ENCODE results near the gene PBLD.

DNA sequence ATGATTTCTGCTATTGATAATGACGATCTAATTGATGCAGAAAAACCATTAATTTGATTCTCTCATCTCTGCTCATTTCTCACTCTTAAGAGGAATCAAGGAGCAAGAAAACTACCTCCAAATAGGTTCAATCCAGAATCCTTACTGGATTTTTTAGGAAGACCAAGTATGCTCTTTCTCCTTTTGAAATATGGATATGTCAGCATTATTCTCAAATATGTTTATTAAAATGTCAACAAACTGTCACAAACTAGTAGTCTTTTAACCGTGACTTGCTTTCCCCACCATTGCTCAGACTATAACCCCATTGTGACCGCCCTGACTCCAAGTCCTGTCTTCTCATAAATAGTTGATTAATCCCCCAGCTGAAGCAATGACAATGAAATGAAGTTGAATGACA lies 99.7 kb downstream of the PBLD start:
- TF ChIP-seq, protein P1, sequence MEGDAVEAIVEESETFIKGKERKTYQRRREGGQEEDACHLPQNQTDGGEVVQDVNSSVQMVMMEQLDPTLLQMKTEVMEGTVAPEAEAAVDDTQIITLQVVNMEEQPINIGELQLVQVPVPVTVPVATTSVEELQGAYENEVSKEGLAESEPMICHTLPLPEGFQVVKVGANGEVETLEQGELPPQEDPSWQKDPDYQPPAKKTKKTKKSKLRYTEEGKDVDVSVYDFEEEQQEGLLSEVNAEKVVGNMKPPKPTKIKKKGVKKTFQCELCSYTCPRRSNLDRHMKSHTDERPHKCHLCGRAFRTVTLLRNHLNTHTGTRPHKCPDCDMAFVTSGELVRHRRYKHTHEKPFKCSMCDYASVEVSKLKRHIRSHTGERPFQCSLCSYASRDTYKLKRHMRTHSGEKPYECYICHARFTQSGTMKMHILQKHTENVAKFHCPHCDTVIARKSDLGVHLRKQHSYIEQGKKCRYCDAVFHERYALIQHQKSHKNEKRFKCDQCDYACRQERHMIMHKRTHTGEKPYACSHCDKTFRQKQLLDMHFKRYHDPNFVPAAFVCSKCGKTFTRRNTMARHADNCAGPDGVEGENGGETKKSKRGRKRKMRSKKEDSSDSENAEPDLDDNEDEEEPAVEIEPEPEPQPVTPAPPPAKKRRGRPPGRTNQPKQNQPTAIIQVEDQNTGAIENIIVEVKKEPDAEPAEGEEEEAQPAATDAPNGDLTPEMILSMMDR (IDR thresholded peaks at IDR 0.05; ENCODE audit: low read length): no peak
- TF ChIP-seq EZH2 (optimal IDR thresholded peaks at IDR 0.05; ENCODE audit: low read depth, low read length): no peak
